HS-27A (cell line): ENCODE data around the gene CLASRP.

Experiments used
- DNase-seq: peaks from one replicate; pipeline ENCODE4 v3.0.0-alpha.2; 2012; ENCODE audit warnings: low read depth, missing footprints

CLASRP gene

GRCh38 chr19:45020071-45020470, 18.8 kb upstream of the CLASRP start:
- DNase-seq, result no peak

- no peak for DNase-seq
These were observed 16.9 kb upstream of the CLASRP start for GRCh38 chr19:45021971-45022370.

GRCh38 chr19:45023048-45023447, 15.8 kb upstream of the CLASRP start:
- no peak for DNase-seq

GRCh38 chr19:45025264-45025663, 13.6 kb upstream of the CLASRP start:
- DNase-seq, result no peak

- no peak for DNase-seq
These were observed 11.5 kb upstream of the CLASRP start for GRCh38 chr19:45027371-45027770.

- no peak for DNase-seq
These were observed 8.0 kb upstream of the CLASRP start for GRCh38 chr19:45030825-45031224.

GRCh38 chr19:45032421-45032820, 6.4 kb upstream of the CLASRP start:
- no peak for DNase-seq

GRCh38 chr19:45035755-45036154, 3.1 kb upstream of the CLASRP start:
- DNase-seq, result no peak

GRCh38 chr19:45037393-45038169, 1.3 kb upstream of the CLASRP start:
- DNase-seq, result no peak

- DNase-seq, result no peak
These were observed 1.4 kb downstream of the CLASRP start for GRCh38 chr19:45040059-45040771.

GRCh38 chr19:45041125-45041524, 2.3 kb downstream of the CLASRP start:
- no peak for DNase-seq

- no peak for DNase-seq
These were observed 7.0 kb downstream of the CLASRP start for GRCh38 chr19:45045671-45046353.

- no peak for DNase-seq
These were observed 7.5 kb downstream of the CLASRP start for GRCh38 chr19:45046355-45046754.

- DNase-seq, result no peak
These were observed 8.4 kb downstream of the CLASRP start for GRCh38 chr19:45047188-45047797.

- DNase-seq, result no peak
These were observed 10.4 kb downstream of the CLASRP start for GRCh38 chr19:45049073-45049736.

- DNase-seq, result no peak
These were observed 11.2 kb downstream of the CLASRP start for GRCh38 chr19:45050036-45050435.

GRCh38 chr19:45051929-45052579, 13.2 kb downstream of the CLASRP start:
- DNase-seq, result no peak

- no peak for DNase-seq
These were observed 18.0 kb downstream of the CLASRP start for GRCh38 chr19:45056831-45057230.

GRCh38 chr19:45057444-45057843, 18.6 kb downstream of the CLASRP start:
- DNase-seq, result no peak

- DNase-seq, result no peak
These were observed 19.8 kb downstream of the CLASRP start for GRCh38 chr19:45058622-45059159.
